K562 (cell line): ENCODE results near the gene INHA. TPM values are rescaled to one million over a fixed set of nuclear protein-coding genes. Genes with fewer than 3 reads are reported as not detected.
A peak's percentile ranks its signal among the peaks of the same experiment; 100 is the strongest.

Source experiments
- BACH1 ChIP-seq: fragments of 200-800 bp; sonication (Bioruptor generic); IDR thresholded peaks from 2 replicates; pipeline ENCODE4 v1.6.1; 2016; ENCODE audit warnings: missing genetic modification characterization, missing compliant biosample characterization
- CSDE1 ChIP-seq, 2 experiments: fragments of 450-650 bp; IDR thresholded peaks; 2 replicates each; pipeline ENCODE4 v1.6.1; 2016; ENCODE audit warnings: mild to moderate bottlenecking in 1 of 2
- E2F3 ChIP-seq: fragments of 250-450 bp; sonication (Bioruptor Pico); IDR thresholded peaks from 2 replicates; pipeline ENCODE4 v1.4.0; 2020; ENCODE audit warnings: mild to moderate bottlenecking
- GTF2A2 ChIP-seq: IDR thresholded peaks from 2 replicates; pipeline ENCODE4 v1.6.1; 2016; ENCODE audit warnings: mild to moderate bottlenecking, missing genetic modification characterization, missing compliant biosample characterization
- HNRNPL ChIP-seq: fragments of 200-400 bp; formaldehyde crosslinking; IDR thresholded peaks from 2 replicates; pipeline ENCODE4 v1.6.1; 2017; ENCODE audit warnings: low read depth, mild to moderate bottlenecking, low read length
- KAT2B ChIP-seq: IDR thresholded peaks from one replicate; pipeline ENCODE4 v1.6.1; 2012; ENCODE audit warnings: low read depth, mild to moderate bottlenecking, control low read depth, inconsistent platforms, low read length, moderate library complexity
- KDM2B ChIP-seq: fragments of 250-450 bp; sonication (Bioruptor Pico); IDR thresholded peaks from 2 replicates; pipeline ENCODE4 v1.8.0; 2021; ENCODE audit warnings: mild to moderate bottlenecking, moderate library complexity
- LCOR ChIP-seq: sonication (generic); formaldehyde crosslinking; IDR thresholded peaks from 2 replicates; pipeline ENCODE4 v1.8.0; 2022; ENCODE audit warnings: mild to moderate bottlenecking, missing genetic modification reagents
- MEIS2 ChIP-seq: fragments of 450-650 bp; IDR thresholded peaks from 2 replicates; pipeline ENCODE4 v1.6.1; 2014; ENCODE audit warnings: mild to moderate bottlenecking; ENCODE audit not compliant: partially characterized antibody
- MITF ChIP-seq: IDR thresholded peaks from 2 replicates; pipeline ENCODE4 v1.6.1; 2014; ENCODE audit warnings: antibody characterized with exemption
- NEUROD1 ChIP-seq: fragments of 150-350 bp; IDR thresholded peaks from 2 replicates; pipeline ENCODE4 v1.6.1; 2014; ENCODE audit warnings: borderline replicate concordance, low read length, low read depth; ENCODE audit not compliant: partially characterized antibody
- NFE2L1 ChIP-seq: fragments of 450-650 bp; IDR thresholded peaks from 2 replicates; pipeline ENCODE4 v1.6.1; 2016; ENCODE audit warnings: missing genetic modification characterization, low read depth, mild to moderate bottlenecking, missing compliant biosample characterization, moderate library complexity, borderline replicate concordance
- PATZ1 ChIP-seq: fragments of 250-450 bp; sonication (Bioruptor Pico); IDR thresholded peaks from 2 replicates; pipeline ENCODE4 v1.5.0; 2020; ENCODE audit warnings: mild to moderate bottlenecking, borderline replicate concordance
- POLR2G ChIP-seq: fragments of 200-400 bp; formaldehyde crosslinking; IDR thresholded peaks from 2 replicates; pipeline ENCODE4 v1.6.1; 2017; ENCODE audit warnings: low read depth, mild to moderate bottlenecking, antibody characterized with exemption, low read length, moderate library complexity
- SAP30 ChIP-seq: fragments of 200-600 bp; sonication (generic); IDR thresholded peaks from 2 replicates; pipeline ENCODE4 v1.6.1; 2012; ENCODE audit warnings: borderline replicate concordance, low read depth, mild to moderate bottlenecking, moderate library complexity, low read length, control low read depth, inconsistent platforms; ENCODE audit not compliant: insufficient read depth, poor library complexity, severe bottlenecking
- TCFL5 ChIP-seq: fragments of 250-450 bp; sonication (Bioruptor Pico); conservative IDR thresholded peaks from 2 replicates; pipeline ENCODE4 v1.6.1; 2021; ENCODE audit warnings: mild to moderate bottlenecking, moderate library complexity, matching md5 sums
- ZBTB17 ChIP-seq: fragments of 450-650 bp; formaldehyde crosslinking; IDR thresholded peaks from 2 replicates; pipeline ENCODE4 v1.4.0; 2020; ENCODE audit warnings: mild to moderate bottlenecking
- ZNF274 ChIP-seq: IDR thresholded peaks from 2 replicates; pipeline ENCODE4 v1.6.1; 2011; ENCODE audit warnings: low read depth, mild to moderate bottlenecking, low read length, moderate library complexity, borderline replicate concordance
- ZNF395 ChIP-seq: fragments of 200-800 bp; sonication (Bioruptor generic); IDR thresholded peaks from 2 replicates; pipeline ENCODE4 v1.6.1; 2017; ENCODE audit warnings: missing genetic modification characterization, missing compliant biosample characterization
- ZNF778 ChIP-seq: fragments of 450-650 bp; formaldehyde crosslinking; IDR thresholded peaks from 2 replicates; pipeline ENCODE4 v1.4.0; 2020; ENCODE audit warnings: mild to moderate bottlenecking, moderate library complexity
- polyA plus RNA-seq, 8 experiments: library from polyadenylated mRNA; depleted of rRNA in 4 of 8; stranded (reverse) in 5 of 8; unstranded in 3 of 8; fragments of >200 nt; fragmentation: Nextera tagmentation in 2 of 8; fragmentation: Illumina TruSeq in 1 of 8; extraction: Ambion mirVana in 2 of 8; extraction: Trizol in 1 of 8; gene quantifications; 2 replicates each; pipeline versions ENCODE4 v1.2.1 to v1.2.3, GENCODE V29; 2011 to 2014; ENCODE audit warnings: inconsistent platforms in 1 of 8, missing spikeins in 1 of 8
- total RNA-seq, 7 experiments: library from RNA; depleted of rRNA in 6 of 7; stranded (reverse); fragments of >200 nt in 6 of 7; fragmentation: Illumina TruSeq in 2 of 7; extraction: Trizol in 2 of 7; gene quantifications; 2 replicates each; pipeline versions ENCODE4 v1.2.1 to v1.2.3, GENCODE V29; 2011 to 2021; ENCODE audit warnings: low replicate concordance in 1 of 7
- TF ChIP-seq, protein P1 (sequence below): sonication (generic); formaldehyde crosslinking; IDR thresholded peaks from 2 replicates; pipeline ENCODE4 v1.4.0; 2020; ENCODE audit warnings: mild to moderate bottlenecking, missing genetic modification reagents

The INHA gene
- total and polyA plus RNA-seq, 9 of the 15 experiments (the other 6 are each of a cell fraction or from before 2014, with no cell fraction given) = 0.07 to 1.9 (median 0.40) TPM

GRCh38 chr2:219571311-219572236 is 536 bp upstream of the INHA start, which contains the start of gene OBSL1 (continued):
- TF ChIP-seq, protein P1, sequence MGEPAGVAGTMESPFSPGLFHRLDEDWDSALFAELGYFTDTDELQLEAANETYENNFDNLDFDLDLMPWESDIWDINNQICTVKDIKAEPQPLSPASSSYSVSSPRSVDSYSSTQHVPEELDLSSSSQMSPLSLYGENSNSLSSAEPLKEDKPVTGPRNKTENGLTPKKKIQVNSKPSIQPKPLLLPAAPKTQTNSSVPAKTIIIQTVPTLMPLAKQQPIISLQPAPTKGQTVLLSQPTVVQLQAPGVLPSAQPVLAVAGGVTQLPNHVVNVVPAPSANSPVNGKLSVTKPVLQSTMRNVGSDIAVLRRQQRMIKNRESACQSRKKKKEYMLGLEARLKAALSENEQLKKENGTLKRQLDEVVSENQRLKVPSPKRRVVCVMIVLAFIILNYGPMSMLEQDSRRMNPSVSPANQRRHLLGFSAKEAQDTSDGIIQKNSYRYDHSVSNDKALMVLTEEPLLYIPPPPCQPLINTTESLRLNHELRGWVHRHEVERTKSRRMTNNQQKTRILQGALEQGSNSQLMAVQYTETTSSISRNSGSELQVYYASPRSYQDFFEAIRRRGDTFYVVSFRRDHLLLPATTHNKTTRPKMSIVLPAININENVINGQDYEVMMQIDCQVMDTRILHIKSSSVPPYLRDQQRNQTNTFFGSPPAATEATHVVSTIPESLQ = no peak
- TF ChIP-seq KAT2B = no peak
- no peak for TF ChIP-seq ZNF274
- TF ChIP-seq LCOR (CRISPR knock-in tag) = no peak
- TF ChIP-seq POLR2G = peak; percentile 67; the same call in 1 of the 2 replicates
- TF ChIP-seq ZNF778 (CRISPR knock-in tag) = no peak
- TF ChIP-seq NEUROD1 = peak; percentile 85
- TF ChIP-seq ZBTB17 (CRISPR knock-in tag) = no peak
- no peak for TF ChIP-seq BACH1 (tag)
- TF ChIP-seq SAP30 = no peak
- no peak for TF ChIP-seq NFE2L1
- TF ChIP-seq MITF = no peak
- TF ChIP-seq E2F3 (CRISPR knock-in tag) = no peak
- TF ChIP-seq MEIS2 = no peak
- TF ChIP-seq CSDE1 (IDR thresholded peaks at IDR 0.05) = no peak
- no peak for TF ChIP-seq TCFL5 (CRISPR knock-in tag)
- no peak for TF ChIP-seq PATZ1 (CRISPR knock-in tag)
- no peak for TF ChIP-seq KDM2B
- TF ChIP-seq HNRNPL = no peak
- no peak for TF ChIP-seq GTF2A2
- TF ChIP-seq ZNF395 (CRISPR knock-in tag) = no peak
